ENCODE data around the gene FAM217B. TPM values are rescaled to one million over a fixed set of nuclear protein-coding genes. Genes with fewer than 3 reads are reported as not detected.
A peak's percentile ranks its signal among the peaks of the same experiment; 100 is the strongest.

FAM217B gene
- total RNA-seq, 6 experiments from 2014 or later = 16.6 to 20.0 (median 18.6) TPM

DNA sequence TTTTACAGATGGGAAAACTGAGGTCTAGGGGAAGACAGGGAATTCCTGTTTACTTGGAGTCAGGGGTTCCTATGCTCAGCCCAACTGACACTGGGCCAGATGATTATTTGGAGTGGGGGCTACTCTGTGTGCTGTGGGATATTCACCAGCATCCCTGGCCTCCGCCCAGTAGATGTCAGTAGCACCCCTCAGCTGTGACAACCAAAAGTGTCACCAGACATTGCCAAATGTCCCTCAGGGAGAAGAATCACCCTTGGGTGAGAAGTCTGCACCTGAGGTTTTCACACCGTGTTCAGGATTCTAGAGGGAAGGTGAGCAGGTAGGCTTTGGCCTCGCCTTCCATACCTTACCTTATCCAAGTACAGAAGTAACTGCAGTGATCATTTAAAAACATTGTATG, 45.7 kb downstream of the FAM217B start:
- Mint-ChIP-seq H3K27ac (no peak overlapping the region), H3K4me3 (no peak overlapping the region), H3K27me3 (ENCODE audit: insufficient read depth) (peaks cover 20% of the 10 kb centered on the region), H3K4me1 (ENCODE audit: low read depth) (peaks cover 19% of the 10 kb centered on the region), H3K9me3 (no peaks in the 10 kb centered on the region), H3K36me3 (ENCODE audit: low read depth) (no peaks in the 10 kb centered on the region)
- no peak for DNase-seq
- peak; percentile 13; the same call in 1 of the 2 replicates for TF ChIP-seq CTCF (IDR thresholded peaks at IDR 0.05)

DNA sequence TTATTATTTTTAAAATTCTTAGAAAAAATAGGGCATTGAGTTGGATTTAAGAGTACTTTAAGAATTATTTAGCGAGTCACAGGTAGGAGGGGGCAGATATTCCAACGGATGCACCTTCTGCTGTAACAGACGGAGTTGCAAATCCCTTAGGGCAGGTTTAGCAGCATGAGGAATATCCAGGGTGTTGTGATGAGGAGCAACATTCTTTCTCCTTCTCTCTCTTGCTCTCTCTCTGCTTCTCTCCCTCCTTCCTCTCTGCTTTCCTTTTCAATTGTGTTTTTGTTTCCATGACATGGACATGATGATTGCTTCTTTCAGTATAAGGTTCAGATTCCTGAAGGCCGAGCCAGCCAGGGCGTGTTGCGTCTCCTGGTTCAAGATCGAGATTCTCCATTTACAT, 46.9 kb downstream of the FAM217B start:
- Mint-ChIP-seq H3K4me3 (no peak overlapping the region), H3K27me3 (ENCODE audit: insufficient read depth) (peaks cover 20% of the 10 kb centered on the region), H3K27ac (no peak overlapping the region), H3K9me3 (no peaks in the 10 kb centered on the region), H3K4me1 (ENCODE audit: low read depth) (peaks cover 29% of the 10 kb centered on the region), H3K36me3 (ENCODE audit: low read depth) (no peaks in the 10 kb centered on the region)
- DNase-seq = no peak
- no peak for TF ChIP-seq CTCF (IDR thresholded peaks at IDR 0.05)

DNA sequence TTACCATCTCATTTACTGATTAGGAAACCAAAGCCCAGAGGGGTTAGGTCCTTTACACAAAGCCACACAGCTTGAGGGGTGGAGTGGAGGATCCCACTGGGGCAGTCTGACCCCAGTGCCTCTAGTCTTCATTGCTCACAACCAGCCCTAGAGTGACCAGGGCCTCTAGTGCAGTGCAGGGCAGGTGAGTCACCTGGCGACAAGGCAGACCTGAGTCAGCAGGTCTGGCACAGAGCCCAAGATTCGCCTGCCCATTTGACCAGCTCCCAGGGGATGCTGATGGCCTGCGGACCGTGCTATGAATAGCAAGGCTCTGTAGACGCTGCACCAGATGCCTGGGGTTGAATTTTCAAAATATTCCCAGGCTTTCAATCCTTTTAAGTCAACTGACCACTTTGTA, 48.0 kb downstream of the FAM217B start:
- H3K4me1 Mint-ChIP-seq (ENCODE audit: low read depth) = peaks cover 35% of the 10 kb centered on the region
- H3K27ac Mint-ChIP-seq = no peak overlapping the region
- H3K27me3 Mint-ChIP-seq (ENCODE audit: insufficient read depth) = peaks cover 17% of the 10 kb centered on the region
- DNase-seq = peak; percentile 32
- H3K9me3 Mint-ChIP-seq = no peaks in the 10 kb centered on the region
- no peak for TF ChIP-seq CTCF (IDR thresholded peaks at IDR 0.05)
- H3K36me3 Mint-ChIP-seq (ENCODE audit: low read depth) = no peaks in the 10 kb centered on the region
- H3K4me3 Mint-ChIP-seq = no peak overlapping the region

- peak; percentile 30 for DNase-seq
- Mint-ChIP-seq H3K27me3 (ENCODE audit: insufficient read depth) (peaks cover 26% of the 10 kb centered on the region), H3K9me3 (no peaks in the 10 kb centered on the region), H3K4me1 (ENCODE audit: low read depth) (peaks cover 43% of the 10 kb centered on the region), H3K27ac (no peak overlapping the region), H3K4me3 (no peak overlapping the region), H3K36me3 (ENCODE audit: low read depth) (no peaks in the 10 kb centered on the region)
- TF ChIP-seq CTCF (IDR thresholded peaks at IDR 0.05) = peak; percentile 70
Measured at GRCh38 chr20:59992526-59993084, 52.4 kb downstream of the FAM217B start.

DNA sequence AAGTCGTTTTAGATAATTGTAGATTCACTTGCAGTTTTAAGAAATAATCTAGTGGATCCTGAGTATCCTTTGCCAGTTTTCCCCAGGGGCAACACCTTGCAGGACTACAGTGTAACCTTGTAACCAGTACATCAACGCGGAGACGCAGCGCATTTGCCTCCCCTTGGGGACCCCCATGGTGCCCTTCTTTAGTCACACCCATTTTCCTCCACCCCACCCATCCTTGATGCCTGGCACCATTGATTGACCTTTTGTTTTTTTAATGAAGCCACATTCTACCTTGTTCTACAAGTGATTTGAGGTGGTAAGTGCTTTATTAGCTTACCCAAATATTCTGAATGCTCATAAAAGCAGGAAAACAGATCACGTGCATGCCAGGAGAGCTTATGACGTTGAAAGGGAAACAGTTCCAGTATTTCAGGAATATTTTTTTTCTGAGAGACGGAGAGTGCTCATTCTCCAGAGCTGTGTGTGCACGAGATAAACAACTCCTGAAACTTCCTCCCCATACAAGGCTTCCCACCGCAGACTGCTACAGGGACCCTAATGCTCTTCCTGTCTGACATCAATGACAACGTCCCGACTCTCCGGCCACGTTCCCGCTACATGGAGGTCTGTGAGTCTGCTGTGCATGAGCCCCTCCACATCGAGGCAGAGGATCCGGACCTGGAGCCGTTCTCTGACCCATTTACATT, 53.7 kb downstream of the FAM217B start:
- Mint-ChIP-seq H3K9me3 (no peaks in the 10 kb centered on the region), H3K36me3 (ENCODE audit: low read depth) (no peaks in the 10 kb centered on the region), H3K27ac (no peak overlapping the region), H3K4me3 (peak overlapping the region; percentile 4; the same call in 1 of the 2 replicates), H3K27me3 (ENCODE audit: insufficient read depth) (peaks cover 30% of the 10 kb centered on the region), H3K4me1 (ENCODE audit: low read depth) (peaks cover 30% of the 10 kb centered on the region)
- DNase-seq = no peak
- TF ChIP-seq CTCF (IDR thresholded peaks at IDR 0.05) = no peak

All from HFFc6 (cell line).